HG03439 (cell line): ENCODE measurements around the gene UBAC2.
A peak's percentile ranks its signal among the peaks of the same experiment; 100 is the strongest.
"Not testable (repeated sequence)": the region's sequence is repeated elsewhere in the genome, so short reads cannot be mapped to it uniquely, and the experiment has no call there.

ENCODE experiments used
- ATAC-seq: cut with Tn5 transposase; IDR thresholded peaks from one replicate; pipeline ENCODE4 v1.9.1; 2021; ENCODE audit warnings: mild to moderate bottlenecking, moderate library complexity; ENCODE audit not compliant: unreplicated experiment

Gene UBAC2

GRCh38 chr13:99182439-99182838 lies 18.2 kb upstream of the UBAC2 start:
- ATAC-seq = no peak

GRCh38 chr13:99185606-99186005 lies 15.0 kb upstream of the UBAC2 start:
- no peak for ATAC-seq

DNA sequence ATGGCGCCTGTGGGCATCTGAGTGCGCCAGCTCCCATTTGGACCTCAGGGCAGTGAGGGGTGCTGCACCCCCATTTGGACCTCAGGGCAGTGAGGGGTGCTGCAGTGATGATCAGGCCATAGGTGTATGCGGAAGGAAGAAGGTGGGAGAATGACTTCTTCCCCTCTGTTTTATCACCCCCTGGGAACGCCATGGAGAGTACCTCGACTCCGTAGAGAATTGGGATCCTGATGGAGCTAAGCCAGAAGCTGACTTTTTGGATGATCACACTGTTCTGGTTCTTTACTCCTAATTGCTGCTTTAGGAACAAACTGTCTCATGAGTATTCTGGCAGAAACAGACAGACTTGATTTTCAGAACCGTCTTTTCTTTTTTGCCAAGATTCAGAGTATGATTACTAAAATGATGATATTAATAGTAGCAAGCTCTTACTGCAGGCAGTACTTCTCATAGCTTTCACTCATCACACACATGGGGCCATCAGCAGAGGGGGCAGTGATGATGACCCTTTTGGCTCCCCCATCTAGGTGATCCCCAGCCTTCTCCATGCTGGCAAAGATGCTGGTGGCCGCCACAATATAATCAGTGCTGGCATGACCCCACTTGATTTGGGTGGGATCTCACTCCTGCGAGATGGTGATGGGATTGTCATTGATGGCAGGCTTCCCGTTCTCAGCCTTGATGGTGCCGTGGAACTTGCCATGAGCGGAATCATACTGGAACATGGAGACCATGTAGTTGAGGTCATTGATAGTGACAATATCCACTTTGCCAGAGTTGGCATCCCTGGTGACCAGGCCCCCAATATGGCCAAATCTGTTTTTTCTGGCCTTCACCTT lies 10.3 kb upstream of the UBAC2 start:
- ATAC-seq = no peak

DNA sequence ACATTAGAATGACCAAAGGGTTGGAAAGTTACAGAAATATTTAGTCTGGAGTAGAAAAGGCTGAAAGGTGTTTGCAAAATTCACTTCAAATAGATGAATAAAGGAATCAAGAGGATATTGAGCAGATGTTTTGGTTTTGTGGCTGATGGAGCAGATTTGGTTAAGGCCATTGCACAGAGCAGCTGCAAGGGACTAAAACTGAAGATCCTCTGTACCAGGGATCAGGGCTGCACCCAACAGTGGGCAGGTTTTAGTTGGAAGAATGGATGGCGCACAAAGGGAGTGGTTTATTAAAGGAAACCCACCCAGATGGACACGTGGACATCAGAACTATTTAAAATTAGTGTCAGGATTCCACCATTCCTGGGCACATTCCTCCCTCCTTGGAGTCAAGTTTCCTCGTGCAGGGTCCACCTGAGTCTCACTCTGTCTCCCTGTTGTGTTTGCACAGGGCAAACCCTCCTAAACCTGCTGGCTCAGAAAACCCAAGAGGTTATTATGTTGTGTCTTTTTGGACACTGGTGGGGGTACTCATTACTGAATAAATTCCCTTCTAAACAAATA lies 9.2 kb upstream of the UBAC2 start:
- no peak for ATAC-seq

GRCh38 chr13:99191900-99192399 lies 8.7 kb upstream of the UBAC2 start:
- no peak for ATAC-seq

GRCh38 chr13:99192480-99192879 lies 8.2 kb upstream of the UBAC2 start:
- no peak for ATAC-seq

DNA sequence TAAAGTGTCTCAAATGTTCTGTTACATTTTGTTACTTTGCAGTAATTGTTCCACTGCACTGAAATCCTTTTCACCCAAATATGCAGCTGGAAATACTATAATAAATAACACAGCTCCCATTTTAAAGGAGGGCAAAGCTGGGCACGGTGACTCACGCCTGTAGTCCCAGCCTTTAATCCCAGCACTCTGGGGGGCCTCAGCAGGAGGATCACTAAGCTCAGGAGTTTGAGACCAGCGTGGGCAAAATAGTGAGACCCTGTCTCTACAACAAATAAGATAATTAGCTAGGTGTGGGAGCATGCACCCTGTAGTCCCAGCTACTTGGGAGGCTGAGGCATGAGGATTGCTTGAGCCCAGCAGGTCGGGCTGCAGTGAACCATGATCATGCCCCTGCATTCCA lies 7.5 kb upstream of the UBAC2 start:
- no peak for ATAC-seq

DNA sequence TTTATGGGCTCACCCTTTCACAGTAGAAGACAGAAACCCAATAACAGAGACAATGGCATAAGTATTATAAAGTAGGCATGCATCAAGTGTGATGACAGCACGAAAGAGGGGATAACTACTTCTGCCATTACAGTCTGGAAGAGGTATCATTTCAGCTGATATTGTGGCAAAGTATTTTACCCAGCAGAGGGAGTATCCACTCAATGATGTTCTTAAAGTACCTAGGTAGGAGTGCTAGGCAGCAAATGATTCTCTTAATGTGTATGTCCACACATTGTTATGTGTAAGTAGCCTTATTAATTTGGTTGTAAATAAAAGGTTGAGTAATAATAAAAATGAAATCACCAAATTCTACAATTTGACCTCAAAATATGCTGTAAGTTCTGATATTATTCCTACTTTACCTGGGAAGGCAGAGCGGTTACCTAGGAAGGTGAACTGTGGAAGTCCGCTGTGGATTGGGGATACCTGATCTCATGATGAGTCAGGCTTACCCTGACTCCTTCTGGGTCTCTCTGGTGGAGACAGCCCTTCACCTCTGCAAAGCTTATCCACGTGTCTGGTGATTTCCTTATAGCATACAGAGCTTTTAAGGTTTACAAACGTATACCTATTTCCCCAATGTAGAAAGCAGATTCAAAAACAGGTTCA lies 4.1 kb upstream of the UBAC2 start:
- ATAC-seq = no peak

- no peak for ATAC-seq
These were observed 3.5 kb upstream of the UBAC2 start for GRCh38 chr13:99197117-99197651.

DNA sequence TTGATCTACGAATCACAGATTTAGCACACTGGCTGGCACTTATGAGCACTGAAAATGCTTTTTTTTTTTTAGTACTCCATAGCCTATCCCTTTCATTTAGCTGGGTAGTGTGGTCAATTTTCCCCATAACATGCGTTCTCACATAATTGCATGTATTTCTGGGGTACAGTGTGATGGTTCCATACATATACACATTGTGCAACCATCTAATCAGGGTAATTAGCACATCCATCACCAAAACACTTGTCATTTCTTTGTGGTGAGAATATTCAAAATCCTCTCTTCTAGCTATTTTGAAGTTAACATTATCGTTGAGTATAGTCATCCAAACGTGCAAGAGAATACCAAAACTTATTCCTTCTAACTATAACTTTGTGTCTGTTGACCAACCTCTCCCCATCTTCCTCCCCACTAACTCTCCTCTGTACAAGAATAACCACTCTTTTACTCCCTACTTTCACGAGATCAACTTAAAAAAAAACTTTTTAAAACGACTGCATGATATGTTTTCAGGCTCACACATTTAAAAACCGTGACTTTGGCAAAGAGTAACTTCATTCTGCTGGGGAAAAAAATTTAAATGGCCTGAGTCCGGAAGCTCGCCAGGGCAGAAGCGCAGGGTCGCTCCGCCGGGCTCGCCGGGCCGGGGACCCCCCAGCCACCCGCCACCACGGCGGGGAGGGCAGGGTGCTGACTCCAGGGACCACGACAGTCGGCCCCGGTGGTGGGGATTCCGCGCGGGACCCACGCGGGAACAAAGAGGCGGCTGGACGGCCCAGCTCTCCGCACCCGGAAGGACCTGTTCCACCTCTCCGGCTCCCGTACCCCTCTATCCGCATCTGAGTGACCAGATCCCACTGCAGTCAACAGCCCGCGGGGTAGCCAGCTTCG lies 868 bp upstream of the UBAC2 start:
- ATAC-seq = peak; percentile 8

- no peak for ATAC-seq
These were observed 3.2 kb downstream of the UBAC2 start for GRCh38 chr13:99203601-99204579.

DNA sequence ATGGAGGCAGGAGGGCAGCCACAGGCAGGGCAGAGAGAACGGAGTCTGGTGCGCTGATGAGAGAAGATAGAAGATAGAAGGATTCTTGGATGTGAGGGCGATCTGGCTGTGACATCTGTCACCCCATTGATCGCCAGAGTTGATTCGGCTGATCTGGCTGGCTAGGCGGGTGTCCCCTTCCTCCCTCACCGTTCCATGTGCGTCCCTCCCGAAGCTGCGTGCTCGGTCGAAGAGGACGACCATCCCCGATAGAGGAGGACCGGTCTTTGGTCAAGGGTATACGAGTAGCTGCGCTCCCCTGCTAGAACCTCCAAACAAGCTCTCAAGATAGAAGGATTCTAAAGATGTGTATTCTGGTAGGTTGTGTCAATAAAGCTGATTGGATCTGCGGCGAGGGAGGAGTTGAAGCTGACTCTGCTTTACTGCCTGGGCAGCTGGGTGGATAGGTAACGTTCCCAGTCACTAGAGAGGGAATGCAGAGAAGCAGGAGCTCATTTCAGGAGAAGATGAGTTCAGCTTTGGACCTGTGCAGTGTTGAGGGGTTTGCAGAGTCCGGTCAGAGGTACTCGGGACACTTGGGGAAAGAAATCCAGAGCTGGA lies 5.1 kb downstream of the UBAC2 start:
- ATAC-seq = no peak

- ATAC-seq = no peak
These were observed 5.6 kb downstream of the UBAC2 start for GRCh38 chr13:99206226-99206625.

DNA sequence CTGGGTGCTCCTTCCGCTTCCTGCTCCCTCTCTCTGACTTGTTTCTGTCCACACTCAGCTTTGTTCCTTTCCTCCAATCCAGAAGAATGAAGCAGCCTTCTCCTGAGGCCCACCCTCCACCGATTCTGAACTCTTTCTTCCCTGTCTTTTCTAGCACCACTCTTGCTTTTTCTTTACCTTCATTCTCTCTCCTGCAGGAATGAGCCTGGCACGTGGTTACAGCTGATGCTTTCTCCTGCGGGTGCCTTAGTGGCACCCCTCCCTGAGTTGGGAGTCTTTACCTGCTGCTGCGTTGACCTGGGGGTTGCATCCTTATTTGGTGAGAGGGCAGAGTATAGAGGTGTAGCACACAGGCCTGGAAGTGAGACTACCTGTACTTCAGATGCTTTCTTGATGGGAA lies 6.2 kb downstream of the UBAC2 start:
- no peak for ATAC-seq

GRCh38 chr13:99207511-99207910 lies 6.9 kb downstream of the UBAC2 start:
- ATAC-seq = no peak

- no peak for ATAC-seq
These were observed 7.5 kb downstream of the UBAC2 start for GRCh38 chr13:99208185-99208584.

DNA sequence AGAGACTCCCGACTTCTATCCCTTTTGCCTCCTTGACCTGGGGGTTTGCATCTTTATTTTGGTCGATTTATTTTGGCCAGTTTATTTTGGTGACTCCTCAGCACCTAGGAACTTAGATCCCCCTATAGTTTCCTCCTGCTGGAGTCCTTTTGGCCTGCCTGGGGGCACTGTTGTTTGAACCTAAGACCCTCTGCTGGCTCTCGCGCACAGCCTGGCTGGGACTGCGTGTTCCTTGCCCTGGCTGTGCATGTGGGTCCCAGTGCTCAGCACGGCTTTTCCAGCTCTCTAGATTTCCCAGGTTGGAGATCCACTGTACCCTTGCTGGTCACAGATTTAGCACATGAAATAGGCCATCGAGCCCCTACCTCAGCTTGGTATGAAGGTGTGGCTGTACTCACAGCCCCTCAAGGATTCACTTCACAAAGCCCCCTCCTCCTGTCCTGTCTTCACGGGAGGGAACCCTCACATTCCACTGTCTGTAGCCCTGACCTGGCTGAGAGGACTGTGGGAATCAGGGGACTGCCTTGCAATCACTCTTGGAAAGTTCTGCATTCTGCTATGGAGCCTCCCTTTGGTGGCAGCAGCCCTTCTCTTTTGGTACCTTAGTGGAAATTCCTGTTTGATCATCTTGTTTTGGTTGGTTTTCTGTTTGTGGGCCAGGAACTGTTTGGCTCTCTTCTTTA lies 8.3 kb downstream of the UBAC2 start:
- no peak for ATAC-seq

- ATAC-seq = not testable (repeated sequence)
These were observed 10.0 kb downstream of the UBAC2 start for GRCh38 chr13:99210627-99211026.
